PC-3 (cell line): ENCODE data around the gene TCEA3. TPM values are rescaled to one million over a fixed set of nuclear protein-coding genes. Genes with fewer than 3 reads are reported as not detected.

Experiments used
- ATAC-seq: fragments of 200-7000 bp; cut with Tn5 transposase; 2 replicates; pipeline ENCODE4 v1.9.1; 2020; ENCODE audit warnings: mild to moderate bottlenecking, moderate library complexity
- BruUV-seq: library from RNA; stranded (reverse); fragments of 400-500 nt; replicated peaks from 2 replicates; lab custom pipeline; 2021; lab: Mats Ljungman, UMichigan
- CTCF ChIA-PET: fragments of 300-600 bp; sonication (Branson Sonifier 250); formaldehyde crosslinking; loops from one replicate; lab custom pipeline; 2022; ENCODE audit warnings: antibody characterized with exemption; lab: Charles Lee
- POLR2A ChIA-PET: fragments of 300-600 bp; sonication (Branson Sonifier 250); formaldehyde crosslinking; loops from one replicate; lab custom pipeline; 2022; ENCODE audit warnings: antibody characterized with exemption; ENCODE audit not compliant: unreplicated experiment; lab: Charles Lee
- DNase-seq: peaks from one replicate; pipeline ENCODE4 v3.0.0-alpha.2; 2015
- H2AFZ ChIP-seq: fragments of 300-600 bp; sonication (generic); 2 replicates; pipeline ENCODE4 v1.6.0; 2016; ENCODE audit warnings: antibody characterized with exemption, low read length
- H3F3A ChIP-seq: fragments of 300-600 bp; sonication (generic); one replicate; pipeline ENCODE4 v1.6.0; 2017; ENCODE audit warnings: antibody characterized with exemption, low read length, control low read depth, mild to moderate bottlenecking; ENCODE audit not compliant: unreplicated experiment
- H3K27ac ChIP-seq: fragments of 300-600 bp; sonication (generic); 2 replicates; pipeline ENCODE4 v1.5.1; 2016; ENCODE audit warnings: mild to moderate bottlenecking, low read length
- H3K27me3 ChIP-seq: fragments of 300-600 bp; sonication (generic); 2 replicates; pipeline ENCODE4 v1.6.1; 2016; ENCODE audit warnings: low read length, mixed read lengths
- H3K36me3 ChIP-seq: fragments of 300-600 bp; sonication (generic); 2 replicates; pipeline ENCODE4 v1.6.1; 2016; ENCODE audit warnings: low read depth, mixed run types, low read length, mixed read lengths
- H3K4me1 ChIP-seq: fragments of 300-600 bp; sonication (generic); 2 replicates; pipeline ENCODE4 v1.5.1; 2016; ENCODE audit warnings: low read length; ENCODE audit not compliant: insufficient read depth
- H3K4me2 ChIP-seq: fragments of 300-600 bp; sonication (generic); 2 replicates; pipeline ENCODE4 v1.6.0; 2016; ENCODE audit warnings: low read length
- H3K4me3 ChIP-seq: fragments of 300-600 bp; sonication (generic); 2 replicates; pipeline ENCODE4 v1.5.1; 2016; ENCODE audit warnings: mild to moderate bottlenecking, low read length, mixed read lengths
- H3K79me2 ChIP-seq: fragments of 300-600 bp; sonication (generic); 2 replicates; pipeline ENCODE4 v1.6.1; 2017; ENCODE audit warnings: low read length, mixed read lengths
- H3K9ac ChIP-seq: fragments of 300-600 bp; sonication (generic); 2 replicates; pipeline ENCODE4 v1.6.0; 2016; ENCODE audit warnings: mild to moderate bottlenecking, low read length
- H3K9me2 ChIP-seq: fragments of 300-600 bp; sonication (generic); replicated peaks from 2 replicates; pipeline ENCODE4 v1.6.1; 2016; ENCODE audit warnings: mixed run types, low read length, mixed read lengths
- H3K9me3 ChIP-seq: fragments of 300-600 bp; sonication (generic); 2 replicates; pipeline ENCODE4 v1.6.1; 2016; ENCODE audit warnings: low read length, mixed read lengths
- H4K20me1 ChIP-seq: fragments of 300-600 bp; sonication (generic); 2 replicates; pipeline ENCODE4 v1.6.1; 2016; ENCODE audit warnings: low read length, mixed read lengths
- CTCF ChIP-seq: fragments of 300-600 bp; sonication (generic); conservative IDR thresholded peaks from 2 replicates; pipeline ENCODE4 v1.5.1; 2017; ENCODE audit warnings: antibody characterized with exemption, low read depth, mild to moderate bottlenecking, low read length
- EZH2 ChIP-seq: fragments of 300-600 bp; sonication (generic); IDR thresholded peaks from one replicate; pipeline ENCODE4 v1.6.1; 2017; ENCODE audit warnings: antibody characterized with exemption, mild to moderate bottlenecking, low read length; ENCODE audit not compliant: unreplicated experiment
- EZH2phosphoT487 ChIP-seq: fragments of 300-600 bp; sonication (generic); IDR thresholded peaks from 2 replicates; pipeline ENCODE4 v1.6.1; 2018; ENCODE audit warnings: mild to moderate bottlenecking, antibody characterized with exemption, low read length, borderline replicate concordance
- intact Hi-C: fragments of 100-400 bp; cut with micrococcal nuclease; formaldehyde crosslinking; loops from 2 replicates; pipeline ENCODE4 v1.9.0; 2023
- total RNA-seq: library from RNA; depleted of rRNA; stranded (reverse); fragments of >200 nt; gene quantifications from 2 replicates; pipeline ENCODE4 v1.2.3, GENCODE V29; 2014

Gene TCEA3
- total RNA-seq, 1 experiment from 2014 or later, result 23.6 TPM

DNA sequence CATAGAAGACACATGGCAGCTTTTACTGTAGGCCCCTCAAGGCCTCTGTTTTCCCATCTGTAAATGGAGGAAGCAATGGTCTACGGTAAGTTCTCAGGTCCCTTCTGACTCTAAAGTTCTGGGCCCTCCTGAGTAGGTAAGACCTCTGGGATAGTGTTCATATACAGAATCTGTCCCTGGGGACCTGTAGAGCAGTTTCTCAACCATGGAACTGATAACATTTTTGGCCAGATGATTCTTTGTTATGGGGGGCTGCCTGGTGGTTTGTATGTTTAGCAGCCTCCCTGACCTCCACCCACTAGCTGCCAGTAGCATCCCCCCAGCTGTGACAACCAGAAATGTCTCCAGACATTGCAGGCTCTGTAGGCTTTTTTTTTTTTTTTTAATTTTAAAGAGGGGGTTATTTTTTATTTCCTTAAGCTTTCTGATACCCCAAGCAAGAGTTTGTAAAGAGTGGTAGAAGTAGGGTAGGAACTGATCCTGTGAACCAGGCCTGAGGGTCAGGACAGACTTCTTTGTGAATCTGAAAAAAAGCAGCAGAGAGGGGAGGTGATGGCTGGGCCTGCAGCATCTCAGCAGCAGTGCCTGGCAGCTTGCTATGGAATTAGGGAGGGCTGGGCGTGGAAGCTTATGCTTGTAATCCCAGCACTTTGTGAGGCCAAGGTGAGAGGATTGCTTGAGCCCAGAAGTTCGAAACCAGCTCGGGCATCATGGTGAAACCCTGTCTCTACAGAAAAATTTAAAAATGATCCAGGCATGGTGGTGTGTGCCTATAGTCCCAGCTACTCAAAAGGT lies 20.2 kb upstream of the TCEA3 start:
- Histone ChIP-seq H3K9ac (no peak overlapping the region), H3K4me1 (no peaks in the 10 kb centered on the region), H2AFZ (no peak overlapping the region), H4K20me1 (no peaks in the 10 kb centered on the region), H3F3A (no peaks in the 10 kb centered on the region), H3K27me3 (no peaks in the 10 kb centered on the region), H3K27ac (no peak overlapping the region), H3K4me3 (no peak overlapping the region), H3K4me2 (no peak overlapping the region), H3K36me3 (no peaks in the 10 kb centered on the region), H3K79me2 (no peaks in the 10 kb centered on the region), H3K9me3 (no peaks in the 10 kb centered on the region), H3K9me2 (no peaks in the 10 kb centered on the region)
- ChIA-PET CTCF (interaction anchor here (0.6 kb wide), 1 partner anchor 52 kb away, joined by 5 read pairs; no protein-coding TSS in a partner anchor), POLR2A (no interaction called here)
- BruUV-seq, result no TSS peak
- intact Hi-C loops, result no loop called here
- ATAC-seq (no peak), DNase-seq (no peak)
- TF ChIP-seq EZH2phosphoT487 (no peak), CTCF (no peak), EZH2 (no peak)

GRCh38 chr1:23444104-23444533 lies 19.6 kb upstream of the TCEA3 start:
- Histone ChIP-seq H3K27ac (no peak overlapping the region), H3K4me3 (no peak overlapping the region)
- POLR2A ChIA-PET, result no interaction called here

More at GRCh38 chr1:23444104-23444533, 19.6 kb upstream of the TCEA3 start:
- no peaks in the 10 kb centered on the region for H3K9me2 ChIP-seq
- intact Hi-C loops, result no loop called here
- CTCF ChIA-PET, result interaction anchor here (0.6 kb wide), 1 partner anchor 53 kb away, joined by 5 read pairs; no protein-coding TSS in a partner anchor
- no peaks in the 10 kb centered on the region for H3K4me1 ChIP-seq
- H3K4me2 ChIP-seq, result no peak overlapping the region
- H3K9ac ChIP-seq, result no peak overlapping the region
- ATAC-seq (no peak), DNase-seq (no peak)
- H4K20me1 ChIP-seq, result no peaks in the 10 kb centered on the region
- H3K9me3 ChIP-seq, result no peaks in the 10 kb centered on the region
- no peaks in the 10 kb centered on the region for H3F3A ChIP-seq
- H2AFZ ChIP-seq, result no peak overlapping the region
- no peaks in the 10 kb centered on the region for H3K27me3 ChIP-seq
- no peak for TF ChIP-seq EZH2phosphoT487
- TF ChIP-seq EZH2, result no peak
- no peak for TF ChIP-seq CTCF
- no peaks in the 10 kb centered on the region for H3K79me2 ChIP-seq
- no peaks in the 10 kb centered on the region for H3K36me3 ChIP-seq
- no TSS peak for BruUV-seq
